ENCODE data around the gene TCF4. TPM values are rescaled to one million over a fixed set of nuclear protein-coding genes. Genes with fewer than 3 reads are reported as not detected.

The TCF4 gene
- total RNA-seq, 4 donors from 2014 or later: 30.3 to 51.1 (median 40.1) TPM

GRCh38 chr18:55339990-55340389 is 248.0 kb downstream of the TCF4 start:
- intact Hi-C loops (cut with DNase I; ENCODE audit: low total_unique reads): no loop called here
- no peak for DNase-seq

GRCh38 chr18:55338978-55339650 is 248.9 kb downstream of the TCF4 start:
- peaks cover 0 to 17% (median 2%) of the 10 kb centered on the region in 4 donors for H3K4me1 ChIP-seq
- H3K4me3 ChIP-seq: no peak overlapping the region
- H3K9me3 ChIP-seq: no peaks in the 10 kb centered on the region
- in situ Hi-C loops (cut with MboI; ENCODE audit: low pct_ligation_motif_present in 1 of 4, low pct_unique_long_range_greater_than_20kb in 1 of 4, low sequenced_read_pairs in 3 of 4) (loop anchor here in 1 of 4 donors (25.0 kb wide), 1 partner anchor 248 kb away; the partner anchor contains the start of gene TCF4), intact Hi-C loops (cut with DNase I; ENCODE audit: low total_unique reads) (no loop called here)
- no peak for DNase-seq
- peak overlapping the region; percentile 36 to 68 (median 64) for H3K27ac ChIP-seq
- WGBS, 2 donors (ENCODE audit: low coverage in 1 of 2): 38 to 46% methylated on average over 4 to 8 of the region's 8 CpGs
- H3K36me3 ChIP-seq: no peaks in the 10 kb centered on the region
- H3K27me3 ChIP-seq: no peaks in the 10 kb centered on the region
- TF ChIP-seq CTCF (IDR thresholded peaks at IDR 0.05) (no peak), EP300 (IDR thresholded peaks at IDR 0.05; ENCODE audit: low read depth) (no peak), POLR2A (IDR thresholded peaks at IDR 0.05) (no peak), POLR2AphosphoS5 (IDR thresholded peaks at IDR 0.05) (no peak)

More at GRCh38 chr18:55339990-55340389, 248.0 kb downstream of the TCF4 start:
- Histone ChIP-seq H3K27ac (peak overlapping the region in 2 of 4 donors; percentile 64 to 65), H3K4me3 (no peak overlapping the region), H3K36me3 (no peaks in the 10 kb centered on the region), H3K27me3 (no peaks in the 10 kb centered on the region), H3K9me3 (no peaks in the 10 kb centered on the region), H3K4me1 (peaks cover 0 to 22% (median 2%) of the 10 kb centered on the region in 4 donors)
- in situ Hi-C loops (cut with MboI; ENCODE audit: low pct_ligation_motif_present in 1 of 4, low pct_unique_long_range_greater_than_20kb in 1 of 4, low sequenced_read_pairs in 3 of 4): loop anchor here in 1 of 4 donors (25.0 kb wide), 1 partner anchor 247 kb away; the partner anchor contains the start of gene TCF4
- TF ChIP-seq EP300 (IDR thresholded peaks at IDR 0.05; ENCODE audit: low read depth) (no peak), POLR2AphosphoS5 (IDR thresholded peaks at IDR 0.05) (no peak), POLR2A (IDR thresholded peaks at IDR 0.05) (no peak)
- WGBS, 2 donors (ENCODE audit: low coverage in 1 of 2): 77 to 100% methylated on average over 1 to 7 of the region's 7 CpGs

DNA sequence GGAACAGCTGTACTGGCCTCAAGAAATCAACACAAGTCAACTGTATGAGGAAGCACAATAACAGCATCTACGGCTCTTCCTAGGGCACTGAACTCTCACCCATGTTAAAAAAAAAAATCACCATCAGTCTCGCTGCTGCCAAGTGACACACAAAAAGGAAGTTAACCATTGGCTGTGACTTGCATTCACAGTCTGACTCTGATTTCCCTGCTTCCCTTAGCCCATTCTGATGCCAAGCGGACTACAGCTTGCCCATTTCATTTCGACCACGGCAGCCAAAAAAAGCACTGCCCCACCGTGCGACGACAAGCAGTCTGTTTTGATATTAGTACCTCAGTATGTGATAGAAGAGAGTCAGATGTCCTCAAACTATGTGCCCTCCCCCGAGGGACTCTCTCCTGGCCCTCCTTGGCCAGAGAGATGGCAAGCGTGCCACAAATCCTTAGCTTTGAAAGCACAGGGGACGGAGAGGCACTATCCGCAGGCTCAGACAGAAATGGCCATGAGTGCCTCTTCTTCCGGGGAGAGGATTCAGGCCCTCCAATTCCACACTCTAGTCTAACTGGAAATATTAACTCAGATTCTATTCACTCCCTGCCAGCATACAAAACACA is 250.0 kb downstream of the TCF4 start:
- DNase-seq: no peak
- in situ Hi-C loops (cut with MboI; ENCODE audit: low pct_ligation_motif_present in 1 of 4, low pct_unique_long_range_greater_than_20kb in 1 of 4, low sequenced_read_pairs in 3 of 4): loop anchor here in 1 of 4 donors (25.0 kb wide), 1 partner anchor 249 kb away; the partner anchor contains the start of gene TCF4
- WGBS, 2 donors (ENCODE audit: low coverage in 1 of 2): 50 to 69% methylated on average over 3 to 13 of the region's 13 CpGs

DNA sequence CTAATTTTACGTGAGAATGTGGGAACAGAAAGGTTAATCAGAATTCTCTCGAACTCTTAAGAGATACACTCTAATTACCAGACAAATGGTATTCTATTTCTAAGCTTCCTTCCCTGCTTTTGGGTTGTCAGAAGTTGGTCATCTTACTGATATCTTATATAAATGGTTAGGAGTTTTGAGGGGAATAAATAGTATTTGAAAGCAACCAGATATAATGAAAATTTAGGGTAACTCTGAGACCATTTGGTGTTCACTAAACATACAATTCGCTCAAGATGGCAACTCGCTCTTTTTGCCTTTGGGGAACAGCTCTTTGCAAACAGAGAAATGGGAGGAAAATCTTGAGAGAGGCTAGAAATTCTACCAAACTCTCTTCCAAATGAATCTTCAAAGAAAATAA is 250.9 kb downstream of the TCF4 start:
- Histone ChIP-seq H3K4me3 (no peak overlapping the region), H3K27me3 (no peaks in the 10 kb centered on the region), H3K9me3 (no peaks in the 10 kb centered on the region), H3K36me3 (no peaks in the 10 kb centered on the region), H3K27ac (peak overlapping the region; percentile 55 to 68 (median 64)), H3K4me1 (peaks cover 0 to 14% (median 0%) of the 10 kb centered on the region in 4 donors)
- DNase-seq: no peak
- TF ChIP-seq EP300 (IDR thresholded peaks at IDR 0.05; ENCODE audit: low read depth) (no peak), POLR2AphosphoS5 (IDR thresholded peaks at IDR 0.05) (no peak), CTCF (IDR thresholded peaks at IDR 0.05) (no peak), POLR2A (IDR thresholded peaks at IDR 0.05) (no peak)
- intact Hi-C loops (cut with DNase I; ENCODE audit: low total_unique reads) (no loop called here), in situ Hi-C loops (cut with MboI; ENCODE audit: low pct_ligation_motif_present in 1 of 4, low pct_unique_long_range_greater_than_20kb in 1 of 4, low sequenced_read_pairs in 3 of 4) (loop anchor here in 1 of 4 donors (25.0 kb wide), 1 partner anchor 250 kb away; the partner anchor contains the start of gene TCF4)
- 84 to 86% methylated on average over 4 of the region's 4 CpGs for WGBS, 2 donors (ENCODE audit: low coverage in 1 of 2)

More for the DNA sequence above, 250.0 kb downstream of the TCF4 start:
- Histone ChIP-seq H3K36me3 (no peaks in the 10 kb centered on the region), H3K4me1 (peaks cover 0 to 14% (median 0%) of the 10 kb centered on the region in 4 donors), H3K4me3 (no peak overlapping the region), H3K9me3 (no peaks in the 10 kb centered on the region), H3K27me3 (no peaks in the 10 kb centered on the region), H3K27ac (peak overlapping the region; percentile 55 to 68 (median 64))
- TF ChIP-seq EP300 (IDR thresholded peaks at IDR 0.05; ENCODE audit: low read depth) (no peak), POLR2AphosphoS5 (IDR thresholded peaks at IDR 0.05) (peak in 1 of 3 donors; percentile 12)
- intact Hi-C loops (cut with DNase I; ENCODE audit: low total_unique reads): no loop called here
